MCF 10A (cell line): Measurements from ENCODE around the gene COL27A1. TPM values are rescaled to one million over a fixed set of nuclear protein-coding genes. Genes with fewer than 3 reads are reported as not detected.

Experiments
- BruUV-seq: library from RNA; stranded (reverse); fragments of 400-500 nt; replicated peaks from 2 replicates; lab custom pipeline; 2021; lab: Mats Ljungman, UMichigan
- CTCF ChIA-PET: fragments of 300-600 bp; sonication (Branson Sonifier 250); formaldehyde crosslinking; extraction: SDS; loops from one replicate; lab custom pipeline; 2021; ENCODE audit warnings: antibody characterized with exemption, inconsistent platforms; lab: Yijun Ruan, JAX
- POLR2A ChIA-PET: fragments of 300-600, 350-650 bp; sonication (Branson Sonifier 250); formaldehyde crosslinking; extraction: SDS; loops from one replicate; lab custom pipeline; 2020; ENCODE audit warnings: antibody characterized with exemption, inconsistent platforms; lab: Yijun Ruan, JAX
- DNase-seq: peaks from one replicate; pipeline ENCODE4 v3.0.0-alpha.2; 2018; ENCODE audit not compliant: unreplicated experiment
- H3K27ac Mint-ChIP-seq: one replicate; pipeline ENCODE4 v1.8.0; 2022; ENCODE audit warnings: mild to moderate bottlenecking, low read depth, mixed read lengths; ENCODE audit not compliant: unreplicated experiment
- H3K27me3 Mint-ChIP-seq: one replicate; pipeline ENCODE4 v1.8.0; 2022; ENCODE audit warnings: mixed read lengths; ENCODE audit not compliant: insufficient read depth, unreplicated experiment
- H3K36me3 Mint-ChIP-seq: one replicate; pipeline ENCODE4 v1.8.0; 2022; ENCODE audit warnings: mild to moderate bottlenecking, moderate library complexity, mixed read lengths; ENCODE audit not compliant: insufficient read depth, unreplicated experiment
- H3K4me1 Mint-ChIP-seq: one replicate; pipeline ENCODE4 v1.8.0; 2022; ENCODE audit warnings: mixed read lengths; ENCODE audit not compliant: insufficient read depth, unreplicated experiment
- H3K4me3 Mint-ChIP-seq: one replicate; pipeline ENCODE4 v1.8.0; 2022; ENCODE audit warnings: mild to moderate bottlenecking, moderate library complexity, mixed read lengths; ENCODE audit not compliant: unreplicated experiment
- H3K9me3 Mint-ChIP-seq: one replicate; pipeline ENCODE4 v1.8.0; 2022; ENCODE audit warnings: mixed read lengths; ENCODE audit not compliant: unreplicated experiment
- CTCF ChIP-seq: fragments of 200-600 bp; IDR thresholded peaks from one replicate; pipeline ENCODE4 v1.8.0; 2022; ENCODE audit warnings: antibody characterized with exemption, mild to moderate bottlenecking; ENCODE audit not compliant: unreplicated experiment
- intact Hi-C: fragments of 100-400 bp; cut with micrococcal nuclease; formaldehyde crosslinking; loops from 2 replicates; pipeline ENCODE4 v1.14.1; 2022
- total RNA-seq: library from RNA; stranded (reverse); gene quantifications from 2 replicates; pipeline ENCODE4 v1.2.3, GENCODE V29; 2022

COL27A1 gene
- total RNA-seq, 1 experiment from 2014 or later = 2.9 TPM

DNA sequence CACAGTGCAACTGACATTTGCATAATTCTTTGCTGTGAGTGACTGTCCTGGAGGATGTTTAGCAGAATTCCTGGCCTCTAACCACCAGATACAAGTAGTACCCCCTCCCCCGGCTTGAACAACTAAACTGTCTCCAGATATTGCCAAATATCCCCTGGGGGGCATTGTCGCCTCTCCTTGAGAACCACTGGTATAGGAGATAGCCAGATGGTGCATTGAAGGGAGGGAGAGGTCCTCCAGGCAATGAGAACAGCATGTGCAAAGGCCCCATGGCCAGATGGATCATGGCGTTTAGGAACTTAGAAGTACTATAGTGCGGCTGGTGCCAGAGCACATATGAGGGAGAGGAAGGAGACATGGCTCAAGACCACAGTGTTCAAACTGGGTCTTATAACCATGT is 148.6 kb downstream of the COL27A1 start:
- CTCF ChIA-PET = interaction anchor here (0.6 to 1.6 kb wide), 8 partner anchors 16 to 716 kb away, joined by 3 to 7 read pairs (median 3); partner anchors contain the start of gene AMBP
- intact Hi-C loops = no loop called here
- no peak for DNase-seq
- no peak for TF ChIP-seq CTCF
- no peak overlapping the region for H3K4me3 Mint-ChIP-seq
- POLR2A ChIA-PET = no interaction called here
- H3K4me1 Mint-ChIP-seq = no peaks in the 10 kb centered on the region
- no peaks in the 10 kb centered on the region for H3K27me3 Mint-ChIP-seq
- no TSS peak for BruUV-seq
- H3K9me3 Mint-ChIP-seq = no peaks in the 10 kb centered on the region
- H3K36me3 Mint-ChIP-seq = no peaks in the 10 kb centered on the region
- H3K27ac Mint-ChIP-seq = no peak overlapping the region

- H3K27ac Mint-ChIP-seq = no peak overlapping the region
- intact Hi-C loops = loop anchor here (1.0 kb wide), 1 partner anchor 196 kb away; no protein-coding TSS in a partner anchor
- CTCF ChIA-PET = interaction anchor here (0.6 to 1.6 kb wide), 14 partner anchors 9 to 716 kb away, joined by 3 to 7 read pairs (median 3); partner anchors contain the start of genes AMBP and KIF12
Observed at GRCh38 chr9:114304416-114305188, 149.3 kb downstream of the COL27A1 start.

GRCh38 chr9:114307899-114308267 is 152.5 kb downstream of the COL27A1 start:
- H3K36me3 Mint-ChIP-seq = no peaks in the 10 kb centered on the region
- no peaks in the 10 kb centered on the region for H3K9me3 Mint-ChIP-seq
- peak overlapping the region; percentile 43 for H3K27ac Mint-ChIP-seq
- DNase-seq = no peak
- no peak for TF ChIP-seq CTCF
- CTCF ChIA-PET = interaction anchor here (0.7 to 1.3 kb wide), 3 partner anchors 14 to 501 kb away, joined by 3 to 4 read pairs (median 3); no protein-coding TSS in a partner anchor
- no TSS peak for BruUV-seq
- intact Hi-C loops = no loop called here
- H3K27me3 Mint-ChIP-seq = no peaks in the 10 kb centered on the region
- no peak overlapping the region for H3K4me3 Mint-ChIP-seq
- POLR2A ChIA-PET = interaction anchor here (0.6 kb wide), 1 partner anchor 86 kb away, joined by 3 read pairs; no protein-coding TSS in a partner anchor
- H3K4me1 Mint-ChIP-seq = no peaks in the 10 kb centered on the region

More at GRCh38 chr9:114304416-114305188, 149.3 kb downstream of the COL27A1 start:
- BruUV-seq = no TSS peak
- no peaks in the 10 kb centered on the region for H3K4me1 Mint-ChIP-seq
- TF ChIP-seq CTCF = no peak
- no peaks in the 10 kb centered on the region for H3K9me3 Mint-ChIP-seq
- no peak overlapping the region for H3K4me3 Mint-ChIP-seq
- no peaks in the 10 kb centered on the region for H3K36me3 Mint-ChIP-seq
- POLR2A ChIA-PET = no interaction called here
- DNase-seq = no peak
- no peaks in the 10 kb centered on the region for H3K27me3 Mint-ChIP-seq

DNA sequence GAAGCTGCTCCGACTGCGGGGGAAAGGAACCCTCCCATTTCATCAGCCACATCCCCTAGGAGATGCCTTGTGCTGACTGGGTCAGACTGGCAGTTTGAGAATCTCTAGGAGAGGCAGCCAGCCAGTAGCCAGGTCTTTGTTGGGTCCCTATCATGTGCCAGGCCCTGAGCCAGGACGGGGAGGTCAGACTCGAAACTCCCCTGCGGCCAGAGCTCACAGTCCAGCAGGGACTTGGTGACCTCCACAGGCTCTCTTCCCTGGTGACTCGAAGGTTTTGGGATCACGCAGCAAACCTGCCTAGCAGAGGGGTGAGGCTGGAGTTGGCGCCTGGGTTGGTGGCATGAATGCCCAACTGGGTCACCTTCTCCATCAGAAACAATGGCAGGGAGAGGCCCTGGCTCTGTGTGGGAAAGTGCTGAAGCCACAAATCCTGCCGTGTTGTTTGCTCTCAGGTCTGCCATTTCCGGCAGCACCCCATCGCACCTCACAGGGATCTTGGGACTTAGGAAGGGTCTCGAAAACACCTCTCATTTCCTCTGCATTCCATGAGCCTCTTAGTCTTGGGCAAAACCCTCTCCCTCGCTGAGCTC is 153.1 kb downstream of the COL27A1 start:
- H3K27ac Mint-ChIP-seq = no peak overlapping the region
- H3K4me3 Mint-ChIP-seq = no peak overlapping the region
- CTCF ChIA-PET = interaction anchor here (0.6 to 1.3 kb wide), 3 partner anchors 14 to 174 kb away, joined by 3 to 4 read pairs (median 3); no protein-coding TSS in a partner anchor
- no peaks in the 10 kb centered on the region for H3K9me3 Mint-ChIP-seq
- H3K27me3 Mint-ChIP-seq = no peaks in the 10 kb centered on the region
- BruUV-seq = no TSS peak
- POLR2A ChIA-PET = interaction anchor here (0.6 kb wide), 1 partner anchor 86 kb away, joined by 3 read pairs; no protein-coding TSS in a partner anchor
- no peaks in the 10 kb centered on the region for H3K4me1 Mint-ChIP-seq
- TF ChIP-seq CTCF = no peak
- intact Hi-C loops = no loop called here
- H3K36me3 Mint-ChIP-seq = no peaks in the 10 kb centered on the region
- no peak for DNase-seq
